ENCODE measurements around the gene SCN3B. TPM values are rescaled to one million over a fixed set of nuclear protein-coding genes. Genes with fewer than 3 reads are reported as not detected.

Gene SCN3B
- total and polyA plus RNA-seq, 2 of the 13 experiments (the other 11 are each of a cell fraction or from before 2014, with no cell fraction given), result 0.07 to 0.11 TPM

GRCh38 chr11:123665306-123665705 is 10.9 kb upstream of the SCN3B start:
- whole genome bisulfite sequencing (ENCODE audit: low lambda C conversion rate), result 86% methylated on average over 1 of the region's 1 CpG
- DNase-seq (ENCODE audit: low spot score) (no peak), ATAC-seq (no peak), FAIRE-seq (no peak)
- BruUV-seq (replicated peaks), result no TSS peak
- Histone ChIP-seq H3K27ac (ENCODE audit: extremely low read length, insufficient read depth, low read length) (no peak overlapping the region), H3K36me3 (replicated peaks in 1 of 2; ENCODE audit: control insufficient read depth in 1 of 2, insufficient read depth in 2 of 2, low read length in 2 of 2) (no peaks in the 10 kb centered on the region), H3K9me3 (ENCODE audit: low read length) (peaks cover 11% of the 10 kb centered on the region; the same call in 1 of the 2 replicates), H3K4me2 (ENCODE audit: low read depth, low read length) (no peak overlapping the region), H4K20me1 (ENCODE audit: insufficient read depth, low read length) (no peaks in the 10 kb centered on the region), H2AFZ (ENCODE audit: low read length) (no peak overlapping the region), H3K4me1 (ENCODE audit: insufficient read depth, low read length) (no peaks in the 10 kb centered on the region), H3K9ac (ENCODE audit: insufficient read depth, low read depth, low read length) (no peak overlapping the region), H3K27me3 (ENCODE audit: control insufficient read depth in 1 of 2, insufficient read depth in 2 of 2, low read length in 2 of 2) (no peaks in the 10 kb centered on the region), H3K79me2 (ENCODE audit: insufficient read depth, low read length) (no peaks in the 10 kb centered on the region), H3K4me3 (replicated peaks in 1 of 3; ENCODE audit: insufficient read depth in 1 of 3, low read depth in 2 of 3, low read length in 3 of 3) (no peak overlapping the region)
- ChIA-PET POLR2A (no interaction called here), CTCF (ENCODE audit: low intra/inter-chr PET ratio, low total read pairs) (no interaction called here)
- in situ Hi-C loops (cut with HindIII; ENCODE audit: extremely low pct_ligation_motif_present, low pct_unique_long_range_greater_than_20kb) (no loop called here), intact Hi-C loops (cut with micrococcal nuclease; ENCODE audit: unreplicated experiment) (no loop called here)
- TF ChIP-seq ZNF574 (CRISPR knock-in tag; IDR thresholded peaks at IDR 0.05) (no peak), MLXIP (CRISPR knock-in tag; IDR thresholded peaks at IDR 0.05; ENCODE audit: borderline replicate concordance) (no peak), SOX6 (IDR thresholded peaks at IDR 0.05) (no peak), SOX6 (CRISPR knock-in tag; IDR thresholded peaks at IDR 0.05) (no peak), HNF1A (IDR thresholded peaks at IDR 0.05; ENCODE audit: low read depth) (no peak), HNF1A (CRISPR knock-in tag; IDR thresholded peaks at IDR 0.05; ENCODE audit: borderline replicate concordance) (no peak), ZNF652 (CRISPR knock-in tag; IDR thresholded peaks at IDR 0.05; ENCODE audit: borderline replicate concordance, low read depth) (no peak), HOMEZ (CRISPR knock-in tag; IDR thresholded peaks at IDR 0.05; ENCODE audit: low read depth) (no peak), SNAPC2 (CRISPR knock-in tag; IDR thresholded peaks at IDR 0.05) (no peak), ZNF678 (CRISPR knock-in tag; IDR thresholded peaks at IDR 0.05) (no peak), RBFOX2 (IDR thresholded peaks at IDR 0.05; ENCODE audit: low read depth, low read length) (no peak), XBP1 (CRISPR knock-in tag; IDR thresholded peaks at IDR 0.05) (no peak), SP2 (CRISPR knock-in tag; IDR thresholded peaks at IDR 0.05) (no peak)
